Left renal cortex interstitium (tissue), 4 donors: Measurements from ENCODE around the gene SHROOM3. TPM values are rescaled to one million over a fixed set of nuclear protein-coding genes. Genes with fewer than 3 reads are reported as not detected.
A peak's percentile ranks its signal among the peaks of the same experiment; 100 is the strongest.
"Not testable (repeated sequence)": the region's sequence is repeated elsewhere in the genome, so short reads cannot be mapped to it uniquely, and the experiment has no call there.

Experiments used
- DNase-seq, 4 donors: peaks; one replicate each; pipeline ENCODE4 v3.0.0-alpha.2; 2013; ENCODE audit warnings: low read depth in 4 of 4, low spot score in 2 of 4, missing footprints in 1 of 4
- polyA plus RNA-seq, 4 donors: library from polyadenylated mRNA; unstranded; fragments of 120-200 nt; gene quantifications; one replicate each; pipeline ENCODE4 v1.2.1, GENCODE V29; 2013; ENCODE audit not compliant: insufficient read length in 4 of 4

The SHROOM3 gene
- 10 to 100 TPM; 31.8 to 45.9 (median 37.8) TPM for polyA plus RNA-seq

DNA sequence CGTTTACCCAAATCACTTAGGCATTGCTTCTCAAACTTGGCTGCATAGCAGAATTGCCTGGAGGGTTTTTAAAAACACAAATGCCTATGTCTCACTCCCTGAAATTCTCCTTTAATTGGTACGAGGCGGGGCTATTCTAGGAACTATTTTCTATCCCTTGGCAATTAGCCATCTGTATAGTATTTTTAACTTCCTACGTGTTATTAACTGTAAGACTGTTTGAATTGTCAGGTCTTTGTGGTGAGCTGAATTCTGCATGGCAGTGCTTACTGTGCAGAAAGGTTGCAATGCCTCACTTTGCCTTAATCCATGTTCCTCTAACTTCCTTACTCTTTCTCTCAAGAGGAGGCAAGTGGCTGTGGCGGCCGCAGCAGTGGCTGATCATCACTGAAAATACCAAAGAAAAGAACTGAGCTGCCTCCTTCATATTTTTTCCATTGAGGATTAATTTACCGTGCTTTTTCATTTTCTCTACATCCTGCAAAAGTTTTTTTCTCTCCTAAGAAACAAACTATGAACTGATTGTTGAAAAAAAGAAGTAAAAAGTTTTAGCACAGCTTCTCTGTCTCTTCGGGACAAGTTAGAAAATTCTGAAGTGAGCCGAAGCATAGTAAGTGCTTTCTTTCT lies at the start of gene SHROOM3:
TSS of gene SHROOM3 (plus strand) at position 329 of the 627 bp plus-strand sequence. CDS start 824 bp downstream, outside the sequence.
- peak in 1 of 4 donors; percentile 17 for DNase-seq

GRCh38 chr4:76385974-76386373 lies 49.1 kb upstream of the SHROOM3 start:
- DNase-seq = no peak

DNA sequence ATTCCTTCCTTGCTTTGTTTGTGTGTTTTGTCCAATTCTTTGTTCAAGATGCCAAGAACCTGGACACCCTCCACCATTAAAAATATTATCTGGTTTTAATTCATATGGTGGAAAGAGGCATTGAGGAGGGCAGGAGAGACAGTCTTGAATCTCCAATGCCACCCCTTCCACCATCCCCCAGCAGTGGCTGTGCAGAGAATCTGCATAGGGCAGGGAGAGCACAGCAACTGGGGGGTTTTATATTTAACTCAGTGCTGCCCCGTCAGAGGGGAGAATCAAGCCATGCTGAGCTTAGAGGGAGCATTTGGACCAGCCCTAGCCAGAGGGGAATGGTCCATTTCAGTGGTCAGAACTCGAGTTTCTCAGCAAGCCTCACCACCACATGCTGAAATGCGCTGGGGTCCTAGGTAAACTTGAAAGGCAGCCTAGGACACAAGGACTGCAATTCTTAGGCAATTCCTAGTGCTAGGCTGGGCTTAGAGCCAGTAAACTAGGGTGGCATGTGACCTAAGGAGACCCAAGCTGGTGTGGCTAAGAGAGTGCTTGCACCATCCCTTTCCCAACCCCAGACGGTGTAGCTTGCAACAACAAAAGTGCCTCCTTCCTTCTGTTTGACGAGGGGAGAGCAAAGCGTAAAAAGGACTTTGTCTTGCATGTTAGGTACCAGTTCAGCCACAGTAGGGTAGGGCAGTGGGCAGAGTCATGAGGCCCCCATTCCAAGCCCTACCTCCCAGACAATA lies 48.3 kb upstream of the SHROOM3 start:
- no peak for DNase-seq

- DNase-seq = no peak
Observed at GRCh38 chr4:76388160-76388908, 46.7 kb upstream of the SHROOM3 start.

DNA sequence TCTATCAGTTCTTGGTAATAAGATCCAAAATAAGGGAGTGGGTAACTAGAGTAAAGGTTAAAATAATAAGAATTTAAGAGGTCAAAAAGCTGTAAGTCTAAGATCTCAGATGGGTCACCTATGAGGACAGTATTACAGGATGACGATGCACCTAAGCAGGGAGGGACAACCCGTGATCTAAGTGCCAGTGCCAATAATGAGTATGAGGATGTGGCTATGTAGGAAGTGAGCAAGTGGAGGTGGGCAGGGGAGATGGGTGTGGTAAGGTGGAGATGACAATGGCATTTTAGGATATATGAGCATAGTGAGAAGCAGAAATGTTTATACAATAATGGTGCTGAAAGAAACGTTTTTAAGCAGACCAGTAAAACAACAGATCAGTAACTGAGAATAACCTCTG lies 33.4 kb upstream of the SHROOM3 start:
- no peak for DNase-seq

GRCh38 chr4:76406081-76406480 lies 28.9 kb upstream of the SHROOM3 start:
- no peak for DNase-seq

GRCh38 chr4:76407440-76408119 lies 27.4 kb upstream of the SHROOM3 start:
- no peak for DNase-seq

- DNase-seq = no peak
Observed at GRCh38 chr4:76410636-76411035, 24.4 kb upstream of the SHROOM3 start.

- DNase-seq = no peak
Observed at GRCh38 chr4:76420188-76420761, 14.8 kb upstream of the SHROOM3 start.

DNA sequence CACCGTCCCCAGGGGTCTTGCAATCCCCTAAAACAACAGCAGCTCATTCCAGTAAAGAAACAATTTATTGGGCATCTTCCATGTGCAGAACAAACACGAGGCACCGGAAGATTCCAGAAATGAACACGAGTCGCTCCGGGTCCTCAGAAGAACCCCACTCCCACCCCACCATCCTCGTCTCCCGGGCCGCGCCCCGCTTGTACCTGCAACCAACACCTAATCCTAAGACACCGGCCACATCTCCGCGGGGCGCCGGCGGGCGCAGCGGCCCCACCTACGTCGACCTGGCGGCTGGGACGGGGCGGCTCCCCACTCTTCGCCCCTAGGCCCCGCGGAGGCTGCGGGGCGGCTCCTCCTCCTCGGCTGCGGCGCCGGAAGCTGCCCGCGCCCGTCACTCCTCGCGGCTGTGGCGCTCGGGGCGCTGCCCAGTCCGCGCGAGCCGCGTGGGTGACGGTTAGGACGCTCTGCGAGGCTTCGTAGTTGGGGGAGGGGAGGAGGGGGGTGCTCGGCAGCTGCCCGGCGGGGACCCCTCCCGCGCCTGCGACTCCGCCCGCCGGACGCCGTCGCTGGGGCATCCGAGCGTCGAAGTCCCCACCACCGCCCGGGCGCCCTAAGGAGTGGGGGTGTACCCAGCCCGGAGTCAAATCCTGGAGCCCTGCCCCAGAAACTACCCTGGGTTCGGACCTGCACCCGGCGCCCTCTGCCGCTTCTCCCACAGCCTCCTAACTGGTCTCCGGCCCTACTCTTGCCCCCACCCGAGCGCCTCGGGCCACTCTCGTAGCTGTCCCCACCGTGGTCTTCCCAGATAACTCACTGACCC lies 14.1 kb upstream of the SHROOM3 start, which contains the start of gene CCDC158:
TSS of gene CCDC158 (minus strand) at position 380 of the 820 bp plus-strand sequence. CDS start 17,934 bp downstream, outside the sequence.
- no peak for DNase-seq

GRCh38 chr4:76423159-76423558 lies 11.9 kb upstream of the SHROOM3 start:
- not testable (repeated sequence) for DNase-seq

GRCh38 chr4:76426272-76426671 lies 8.8 kb upstream of the SHROOM3 start:
- DNase-seq = no peak

GRCh38 chr4:76429636-76430035 lies 5.4 kb upstream of the SHROOM3 start:
- no peak for DNase-seq

DNA sequence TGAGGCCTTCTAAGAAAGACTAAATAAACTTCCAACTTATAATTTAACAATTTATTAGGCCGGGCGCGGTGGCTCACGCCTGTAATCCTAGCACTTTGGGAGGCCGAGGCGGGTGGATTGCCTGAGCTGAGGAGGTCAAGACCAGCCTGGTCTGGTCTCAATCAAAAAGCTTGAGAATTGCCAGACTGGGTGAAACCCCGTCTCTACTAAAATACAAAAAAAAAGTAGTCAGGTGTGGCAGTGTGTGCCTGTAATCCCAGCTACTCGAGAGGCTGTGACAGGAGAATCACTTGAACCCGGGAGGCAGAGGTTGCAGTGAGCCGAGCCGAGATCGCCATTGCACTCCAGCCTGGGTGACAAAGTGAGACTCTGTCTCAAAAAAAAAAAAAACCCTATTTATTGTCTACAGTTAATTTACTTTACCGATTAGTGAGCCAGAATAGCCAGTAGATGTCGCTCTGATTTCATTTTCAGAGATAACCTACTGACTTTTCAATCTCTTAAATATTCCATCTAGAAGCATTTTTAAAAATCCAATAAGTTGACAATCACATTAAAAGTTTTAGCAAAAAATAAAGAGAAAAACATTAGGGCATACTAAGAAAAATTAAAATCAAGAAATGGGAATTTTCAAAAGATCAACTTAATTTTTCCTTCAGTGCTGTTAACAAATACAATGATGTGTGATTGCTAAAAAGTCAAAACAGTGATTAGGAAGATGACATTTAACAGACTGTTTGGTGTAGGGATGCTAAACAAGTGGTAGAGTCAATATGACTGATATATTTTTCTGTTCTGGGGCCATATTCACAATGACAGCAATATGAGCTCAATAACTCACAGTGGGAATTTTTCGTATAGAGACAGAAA lies 4.3 kb upstream of the SHROOM3 start:
- peak in 2 of 4 donors; percentile 40 to 43 for DNase-seq

DNA sequence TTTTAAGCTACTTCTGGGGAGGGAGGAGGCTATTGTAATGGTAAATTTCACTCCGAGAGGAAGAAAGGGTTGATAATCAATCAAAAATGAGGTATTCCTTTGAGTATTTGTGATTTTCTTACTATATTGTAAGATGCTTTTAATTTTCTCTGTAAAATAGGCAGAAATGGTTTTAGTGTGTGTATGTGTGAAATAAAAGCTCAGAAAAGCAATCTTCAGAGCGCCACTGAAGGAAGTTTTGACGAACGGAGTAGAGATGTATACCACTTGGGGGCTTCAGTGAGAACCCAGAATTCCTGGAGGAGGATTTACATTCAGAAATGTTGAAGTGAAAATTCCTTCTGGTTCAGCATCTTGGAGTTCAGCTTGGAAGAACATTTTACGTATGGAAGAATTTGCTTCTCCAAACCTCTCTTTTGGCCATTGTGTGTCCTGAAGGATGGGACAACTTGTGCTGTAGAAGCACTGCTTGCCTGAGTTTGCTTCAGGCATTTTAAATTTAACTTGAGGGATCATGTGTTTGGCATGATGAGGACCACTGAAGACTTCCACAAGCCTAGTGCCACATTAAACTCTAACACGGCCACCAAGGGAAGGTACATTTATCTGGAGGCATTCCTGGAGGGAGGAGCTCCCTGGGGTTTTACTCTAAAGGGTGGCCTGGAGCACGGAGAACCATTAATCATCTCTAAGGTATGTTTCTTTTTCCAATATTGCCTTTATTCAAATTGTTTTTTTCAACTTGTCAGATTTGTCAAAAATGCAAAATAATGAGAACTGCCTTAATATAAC lies 695 bp downstream of the SHROOM3 start:
- peak in 1 of 4 donors; percentile 25 for DNase-seq

DNA sequence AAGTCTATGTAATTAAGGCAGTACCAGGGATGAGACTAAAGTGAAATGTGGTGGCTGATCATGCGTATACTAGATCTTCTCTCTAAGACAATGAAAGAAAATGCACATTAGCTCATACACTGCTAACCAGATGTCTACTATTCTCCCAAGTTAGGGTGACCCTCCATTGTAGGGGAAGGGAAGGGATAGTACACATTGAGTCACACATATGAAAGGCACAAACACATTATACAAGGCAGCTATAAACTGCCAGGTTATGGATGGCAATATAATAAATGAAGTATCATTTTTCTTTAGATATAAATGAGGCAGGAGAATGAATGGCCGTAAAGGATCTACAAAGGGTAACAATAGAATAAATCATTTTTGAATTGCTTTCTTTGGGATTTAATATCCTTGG lies 4.5 kb downstream of the SHROOM3 start:
- no peak for DNase-seq

DNA sequence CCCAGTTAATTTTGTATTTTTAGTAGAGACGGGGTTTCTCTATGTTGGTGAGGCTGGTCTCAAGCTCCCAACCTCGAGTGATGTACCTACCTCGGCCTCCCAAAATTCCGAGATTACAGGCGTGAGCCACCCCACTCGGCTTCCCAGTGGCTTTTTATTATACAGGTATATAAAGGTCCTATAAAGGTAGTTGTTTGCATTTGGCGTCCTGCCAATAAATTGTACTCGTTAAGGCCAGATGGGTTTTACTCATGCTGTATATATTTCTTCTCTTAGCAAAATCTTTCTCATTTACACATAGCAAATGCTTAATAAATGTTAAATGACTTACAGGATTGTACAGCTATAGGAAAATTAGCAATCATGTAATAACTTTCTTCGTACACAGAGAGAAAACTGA lies 6.9 kb downstream of the SHROOM3 start:
- DNase-seq = no peak

DNA sequence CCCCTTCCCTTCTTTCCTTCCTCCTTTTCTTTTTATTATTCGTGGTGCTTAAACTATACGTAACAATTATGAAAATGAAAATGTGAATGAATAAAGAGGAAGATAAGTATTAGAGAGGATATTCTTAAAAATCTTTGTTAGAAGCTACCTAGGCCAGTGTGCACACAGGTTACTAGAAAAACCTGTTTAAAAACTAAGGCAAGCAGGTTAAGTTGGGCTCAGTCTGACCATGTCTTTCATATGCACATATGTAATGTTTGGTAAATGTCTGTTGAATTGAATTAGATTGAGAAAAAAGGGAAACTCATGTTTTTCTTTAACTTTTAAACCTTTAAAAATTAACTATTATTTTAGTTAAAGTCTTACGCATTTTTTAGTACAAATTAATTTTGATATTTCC lies 7.8 kb downstream of the SHROOM3 start:
- DNase-seq = no peak
